ENCODE measurements around the gene PTH2R. TPM values are rescaled to one million over a fixed set of nuclear protein-coding genes. Genes with fewer than 3 reads are reported as not detected.
"Not testable (repeated sequence)": the region's sequence is repeated elsewhere in the genome, so short reads cannot be mapped to it uniquely, and the experiment has no call there.

Gene PTH2R
- total and polyA plus RNA-seq, 2 donors (not counting 3 experiments of a cell fraction or from before 2014, with no cell fraction given), result not detected

DNA sequence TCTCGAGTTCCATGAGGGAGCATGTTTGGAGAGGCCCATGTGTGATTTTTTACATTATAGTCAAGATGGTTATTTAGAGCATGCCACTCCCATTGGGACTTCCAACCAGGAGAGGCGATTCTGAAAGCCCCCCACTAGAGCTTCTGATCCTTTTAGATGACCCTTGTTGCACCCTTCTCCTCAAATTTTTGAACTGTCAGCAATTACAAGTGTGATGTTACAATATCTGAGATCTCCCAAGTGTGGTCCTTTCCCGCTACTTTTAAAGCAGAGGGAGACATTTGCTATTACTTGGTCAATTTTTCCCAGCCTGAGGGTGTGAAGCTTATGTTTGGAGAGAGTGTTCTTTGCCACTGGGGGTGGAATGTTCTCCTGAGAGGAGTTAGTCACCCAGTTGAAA is 16.7 kb upstream of the PTH2R start:
- H3K27me3 ChIP-seq (ENCODE audit: control insufficient read depth in 2 of 2, insufficient read depth in 2 of 2, low read length in 2 of 2), result no peaks in the 10 kb centered on the region
- no peak overlapping the region for H3K4me3 ChIP-seq (replicated peaks in 1 of 3; ENCODE audit: insufficient read depth in 1 of 3, low read depth in 1 of 3, low read length in 3 of 3)
- H4K20me1 ChIP-seq (replicated peaks; ENCODE audit: control insufficient read depth, extremely low read depth, insufficient read depth, low read length), result no peaks in the 10 kb centered on the region
- no peak overlapping the region for H3K27ac ChIP-seq (ENCODE audit: insufficient read depth, low read depth, low read length)
- H3K9me1 ChIP-seq (replicated peaks; ENCODE audit: control insufficient read depth, extremely low read depth, insufficient read depth, low read length), result no peaks in the 10 kb centered on the region
- H3K36me3 ChIP-seq (ENCODE audit: control insufficient read depth in 2 of 2, extremely low read depth in 1 of 2, insufficient read depth in 2 of 2, low read length in 2 of 2), result no peaks in the 10 kb centered on the region
- H3K4me1 ChIP-seq (ENCODE audit: control insufficient read depth, extremely low read depth, insufficient read depth, low read length), result no peaks in the 10 kb centered on the region
- dilution Hi-C loops (cut with MboI; ENCODE audit: extremely low pct_ligation_motif_present, low sequenced_read_pairs) (no loop called here), intact Hi-C loops (cut with micrococcal nuclease) (loop anchor here (10.0 kb wide), 1 partner anchor 1575 kb away; no protein-coding TSS in a partner anchor)
- ChIA-PET POLR2A (no interaction called here), CTCF (interaction anchor here (1.3 kb wide), 1 partner anchor 941 kb away, joined by 3 read pairs; no protein-coding TSS in a partner anchor)
- H3K9me3 ChIP-seq (replicated peaks; ENCODE audit: control insufficient read depth, insufficient read depth, low read length), result no peaks in the 10 kb centered on the region
- no TSS peak for BruUV-seq (replicated peaks)
- no peaks in the 10 kb centered on the region for H3K79me2 ChIP-seq (ENCODE audit: control insufficient read depth, insufficient read depth, low read length)
- no peak overlapping the region for H3K4me2 ChIP-seq (ENCODE audit: insufficient read depth, low read length)
- no peak overlapping the region for H2AFZ ChIP-seq (ENCODE audit: low read depth, low read length)
- FAIRE-seq, result no peak
- no peak overlapping the region for H3K9ac ChIP-seq (replicated peaks; ENCODE audit: extremely low read depth, insufficient read depth, low read length)
- no peak for TF ChIP-seq POLR2AphosphoS5 (IDR thresholded peaks at IDR 0.05; ENCODE audit: insufficient read depth, low read depth, low read length)
- no peak for DNase-seq (ENCODE audit: low read depth, low spot score)

DNA sequence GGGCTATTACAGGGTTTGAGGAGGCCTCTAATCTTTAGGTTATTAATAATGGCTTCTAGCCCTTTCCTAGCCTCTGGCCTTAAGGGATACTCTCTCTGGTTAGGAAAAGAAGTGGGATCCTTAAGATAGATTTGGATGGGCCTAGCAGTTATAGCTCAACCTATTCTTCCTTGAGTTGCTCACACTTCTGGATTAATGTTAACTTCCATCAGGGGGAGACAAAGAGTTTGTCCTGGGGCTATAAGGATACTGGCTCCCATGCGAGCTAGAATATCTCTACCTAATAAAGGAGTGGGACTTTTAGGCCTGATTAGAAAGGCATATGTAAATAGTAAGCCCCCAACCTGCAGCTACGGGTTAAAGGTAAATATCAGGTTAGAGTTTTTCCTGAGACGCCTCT is 14.3 kb upstream of the PTH2R start:
- Histone ChIP-seq H3K79me2 (ENCODE audit: control insufficient read depth, insufficient read depth, low read length) (no peaks in the 10 kb centered on the region), H3K27ac (ENCODE audit: insufficient read depth, low read depth, low read length) (no peak overlapping the region), H3K9me3 (replicated peaks; ENCODE audit: control insufficient read depth, insufficient read depth, low read length) (no peaks in the 10 kb centered on the region), H3K27me3 (ENCODE audit: control insufficient read depth in 2 of 2, insufficient read depth in 2 of 2, low read length in 2 of 2) (no peaks in the 10 kb centered on the region), H3K9me1 (replicated peaks; ENCODE audit: control insufficient read depth, extremely low read depth, insufficient read depth, low read length) (no peaks in the 10 kb centered on the region), H2AFZ (ENCODE audit: low read depth, low read length) (no peak overlapping the region), H3K4me1 (ENCODE audit: control insufficient read depth, extremely low read depth, insufficient read depth, low read length) (no peaks in the 10 kb centered on the region), H3K4me2 (ENCODE audit: insufficient read depth, low read length) (no peak overlapping the region), H3K36me3 (ENCODE audit: control insufficient read depth in 2 of 2, extremely low read depth in 1 of 2, insufficient read depth in 2 of 2, low read length in 2 of 2) (no peaks in the 10 kb centered on the region), H3K4me3 (replicated peaks in 1 of 3; ENCODE audit: insufficient read depth in 1 of 3, low read depth in 1 of 3, low read length in 3 of 3) (no peak overlapping the region), H3K9ac (replicated peaks; ENCODE audit: extremely low read depth, insufficient read depth, low read length) (no peak overlapping the region), H4K20me1 (replicated peaks; ENCODE audit: control insufficient read depth, extremely low read depth, insufficient read depth, low read length) (no peaks in the 10 kb centered on the region)
- TF ChIP-seq FOS (IDR thresholded peaks at IDR 0.05; ENCODE audit: borderline replicate concordance, insufficient read depth, low read length), result no peak
- TF ChIP-seq, protein P1, sequence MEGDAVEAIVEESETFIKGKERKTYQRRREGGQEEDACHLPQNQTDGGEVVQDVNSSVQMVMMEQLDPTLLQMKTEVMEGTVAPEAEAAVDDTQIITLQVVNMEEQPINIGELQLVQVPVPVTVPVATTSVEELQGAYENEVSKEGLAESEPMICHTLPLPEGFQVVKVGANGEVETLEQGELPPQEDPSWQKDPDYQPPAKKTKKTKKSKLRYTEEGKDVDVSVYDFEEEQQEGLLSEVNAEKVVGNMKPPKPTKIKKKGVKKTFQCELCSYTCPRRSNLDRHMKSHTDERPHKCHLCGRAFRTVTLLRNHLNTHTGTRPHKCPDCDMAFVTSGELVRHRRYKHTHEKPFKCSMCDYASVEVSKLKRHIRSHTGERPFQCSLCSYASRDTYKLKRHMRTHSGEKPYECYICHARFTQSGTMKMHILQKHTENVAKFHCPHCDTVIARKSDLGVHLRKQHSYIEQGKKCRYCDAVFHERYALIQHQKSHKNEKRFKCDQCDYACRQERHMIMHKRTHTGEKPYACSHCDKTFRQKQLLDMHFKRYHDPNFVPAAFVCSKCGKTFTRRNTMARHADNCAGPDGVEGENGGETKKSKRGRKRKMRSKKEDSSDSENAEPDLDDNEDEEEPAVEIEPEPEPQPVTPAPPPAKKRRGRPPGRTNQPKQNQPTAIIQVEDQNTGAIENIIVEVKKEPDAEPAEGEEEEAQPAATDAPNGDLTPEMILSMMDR (IDR thresholded peaks at IDR 0.05; ENCODE audit: extremely low read depth in 1 of 2, insufficient read depth in 1 of 2, low read depth in 1 of 2, low read length in 2 of 2), result peak in 1 of 2 donors; percentile 4
- TF ChIP-seq, protein P2, sequence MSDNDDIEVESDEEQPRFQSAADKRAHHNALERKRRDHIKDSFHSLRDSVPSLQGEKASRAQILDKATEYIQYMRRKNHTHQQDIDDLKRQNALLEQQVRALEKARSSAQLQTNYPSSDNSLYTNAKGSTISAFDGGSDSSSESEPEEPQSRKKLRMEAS (IDR thresholded peaks at IDR 0.05; ENCODE audit: insufficient read depth, insufficient read length), result no peak
- CTCF ChIA-PET, result interaction anchor here (0.7 to 1.3 kb wide), 5 partner anchors 11 to 939 kb away, joined by 3 to 13 read pairs (median 3); no protein-coding TSS in a partner anchor
- DNase-seq (ENCODE audit: low read depth, low spot score), result no peak
- FAIRE-seq, result no peak
- intact Hi-C loops (cut with micrococcal nuclease), result loop anchor here (10.0 kb wide), 1 partner anchor 1573 kb away; no protein-coding TSS in a partner anchor
- POLR2A ChIA-PET, result no interaction called here
- BruUV-seq (replicated peaks), result no TSS peak
- dilution Hi-C loops (cut with MboI; ENCODE audit: extremely low pct_ligation_motif_present, low sequenced_read_pairs), result no loop called here

DNA sequence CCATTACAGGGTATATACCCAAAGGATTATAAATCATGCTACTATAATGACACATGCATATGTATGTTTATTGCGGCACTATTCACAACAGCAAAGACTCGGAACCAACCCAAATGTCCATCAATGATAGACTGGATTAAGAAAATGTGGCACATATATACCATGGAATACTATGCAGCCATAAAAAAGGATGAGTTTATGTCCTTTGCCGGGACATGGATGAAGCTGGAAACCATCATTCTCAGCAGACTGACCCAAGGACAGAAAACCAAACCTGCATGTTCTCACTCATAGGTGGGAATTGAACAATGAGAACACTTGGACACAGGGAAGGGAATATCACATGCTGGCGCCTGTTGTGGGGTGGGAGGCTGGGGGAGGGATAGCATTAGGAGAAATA is 9.8 kb upstream of the PTH2R start:
- H3K9ac ChIP-seq (replicated peaks; ENCODE audit: extremely low read depth, insufficient read depth, low read length); DNase-seq (ENCODE audit: low read depth, low spot score); H3K36me3 ChIP-seq (ENCODE audit: control insufficient read depth in 2 of 2, extremely low read depth in 1 of 2, insufficient read depth in 2 of 2, low read length in 2 of 2); H3K9me3 ChIP-seq (replicated peaks; ENCODE audit: control insufficient read depth, insufficient read depth, low read length); H3K27ac ChIP-seq (ENCODE audit: insufficient read depth, low read depth, low read length); BruUV-seq (replicated peaks); H3K4me3 ChIP-seq (replicated peaks in 1 of 3; ENCODE audit: insufficient read depth in 1 of 3, low read depth in 1 of 3, low read length in 3 of 3); H3K4me2 ChIP-seq (ENCODE audit: insufficient read depth, low read length); dilution Hi-C loops (cut with MboI; ENCODE audit: extremely low pct_ligation_motif_present, low sequenced_read_pairs); POLR2A ChIA-PET; H3K79me2 ChIP-seq (ENCODE audit: control insufficient read depth, insufficient read depth, low read length); H4K20me1 ChIP-seq (replicated peaks; ENCODE audit: control insufficient read depth, extremely low read depth, insufficient read depth, low read length); H3K4me1 ChIP-seq (ENCODE audit: control insufficient read depth, extremely low read depth, insufficient read depth, low read length); H3K9me1 ChIP-seq (replicated peaks; ENCODE audit: control insufficient read depth, extremely low read depth, insufficient read depth, low read length); H2AFZ ChIP-seq (ENCODE audit: low read depth, low read length); H3K27me3 ChIP-seq (ENCODE audit: control insufficient read depth in 2 of 2, insufficient read depth in 2 of 2, low read length in 2 of 2); FAIRE-seq: not testable (repeated sequence)
- CTCF ChIA-PET, result interaction anchor here (2.2 kb wide), 1 partner anchor 934 kb away, joined by 13 read pairs; no protein-coding TSS in a partner anchor
- intact Hi-C loops (cut with micrococcal nuclease), result loop anchor here (5.0 to 10.0 kb wide), 2 partner anchors 1181 to 1568 kb away; no protein-coding TSS in a partner anchor
